ENCODE data around the gene HECTD3. TPM values are rescaled to one million over a fixed set of nuclear protein-coding genes. Genes with fewer than 3 reads are reported as not detected.

The HECTD3 gene
- total and polyA plus RNA-seq, 9 of the 15 experiments (the other 6 are each of a cell fraction or from before 2014, with no cell fraction given): 6.3 to 50.8 (median 18.9) TPM

DNA sequence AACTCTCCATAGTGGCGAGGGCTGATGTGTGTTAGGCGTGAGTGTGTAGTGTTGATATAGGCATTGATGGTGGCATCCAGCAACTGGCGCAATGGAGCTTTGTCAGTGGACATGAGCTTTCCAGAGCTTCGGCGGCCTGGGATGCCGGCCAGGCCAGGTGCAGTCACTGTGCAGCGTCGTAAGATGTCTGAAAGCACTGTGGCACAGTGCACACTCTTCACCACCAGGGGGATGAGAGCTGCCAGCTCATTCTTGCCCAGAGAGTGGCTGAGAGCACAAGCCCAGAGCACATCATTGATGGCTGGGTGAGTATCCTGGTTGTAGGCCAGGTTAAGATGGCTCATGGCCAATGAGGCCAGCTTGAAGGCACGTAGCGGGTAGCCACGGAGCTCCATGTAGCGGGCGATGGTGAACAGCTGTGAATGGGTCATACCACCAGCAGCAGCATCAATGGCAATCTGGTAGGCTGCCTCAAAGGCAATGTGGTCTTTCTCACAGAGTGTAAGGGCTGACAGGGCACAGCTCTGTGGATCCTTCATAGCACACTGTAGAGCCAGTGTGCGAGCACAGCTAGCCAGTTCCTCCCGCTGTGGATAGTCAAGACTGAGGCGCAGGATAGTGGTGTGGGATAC lies 7.6 kb upstream of the HECTD3 start:
- peaks cover 21% of the 10 kb centered on the region for H3K36me3 ChIP-seq (ENCODE audit: control insufficient read depth, insufficient read depth, low read length)
- no peaks in the 10 kb centered on the region for H3K27me3 ChIP-seq (ENCODE audit: control insufficient read depth in 2 of 2, insufficient read depth in 2 of 2, low read length in 2 of 2)
- no TSS peak for BruUV-seq (replicated peaks)
- 0 out of 2 replicates have a peak, but pooled peaks cover under 1% of the 10 kb centered on the region for H3K9me3 ChIP-seq (replicated peaks; ENCODE audit: control insufficient read depth, insufficient read depth, low read depth, low read length)
- intact Hi-C loops (cut with micrococcal nuclease): loop anchor here (1.0 to 10.0 kb wide), 5 partner anchors 69 to 556 kb away; partner anchors contain the start of gene ZSWIM5
- H3K4me3 ChIP-seq: no peak overlapping the region
- no peak overlapping the region for H3K27ac ChIP-seq (ENCODE audit: extremely low read depth, low read depth, low read length)
- no peak overlapping the region for H3K4me2 ChIP-seq (ENCODE audit: insufficient read depth, low read length)
- in situ Hi-C loops (cut with MboI): no loop called here
- 61% methylated on average over 16 of the region's 16 CpGs for WGBS (ENCODE audit: insufficient coverage, low coverage, missing lambda C conversion rate)
- H3K9me1 ChIP-seq (ENCODE audit: control insufficient read depth, insufficient read depth, low read length): peaks cover 3% of the 10 kb centered on the region
- peaks cover 22 to 23% of the 10 kb centered on the region in 2 experiments; a peak in 4 of 5 replicates for H3K4me1 ChIP-seq (replicated peaks in 1 of 2; ENCODE audit: control insufficient read depth in 2 of 2, insufficient read depth in 2 of 2, low read length in 2 of 2)
- no peak overlapping the region for H3K9ac ChIP-seq (ENCODE audit: insufficient read depth in 1 of 2, low read depth in 2 of 2, low read length in 2 of 2)
- CTCF ChIA-PET (ENCODE audit: low intra/inter-chr PET ratio): interaction anchor here (0.6 to 1.5 kb wide), 4 partner anchors 280 to 547 kb away, joined by 3 to 4 read pairs (median 3); no protein-coding TSS in a partner anchor
- ATAC-seq (peak; percentile 81), FAIRE-seq (peak; percentile 69), DNase-seq (ENCODE audit: extremely low read depth in 1 of 4, low spot score in 3 of 4) (peak; percentile 48 to 77 (median 53))
- H2AFZ ChIP-seq (ENCODE audit: low read depth, low read length): 0 out of 2 replicates have a peak overlapping the region, but pooled peaks have one; percentile 32
- peaks cover 13% of the 10 kb centered on the region; the same call in 1 of the 2 replicates for H4K20me1 ChIP-seq (replicated peaks; ENCODE audit: control insufficient read depth, insufficient read depth, low read length)
- peaks cover 17% of the 10 kb centered on the region for H3K79me2 ChIP-seq (ENCODE audit: control insufficient read depth, insufficient read depth, low read length)
- POLR2A ChIA-PET: interaction anchor here (0.6 to 8.7 kb wide), 6 partner anchors 77 to 328 kb away, joined by 3 to 113 read pairs (median 4); no protein-coding TSS in a partner anchor
- TF ChIP-seq CREM (IDR thresholded peaks at IDR 0.05; ENCODE audit: low read depth) (peak; percentile 59), ZNF140 (CRISPR knock-in tag; IDR thresholded peaks at IDR 0.05) (no peak), CBX5 (IDR thresholded peaks at IDR 0.05; ENCODE audit: borderline replicate concordance, low read depth) (no peak), MYNN (IDR thresholded peaks at IDR 0.05) (0 out of 2 replicates have a peak, but pooled peaks have one; percentile 14), MYNN (CRISPR knock-in tag; IDR thresholded peaks at IDR 0.05) (no peak), RB1 (IDR thresholded peaks at IDR 0.05; ENCODE audit: low read depth) (0 out of 2 replicates have a peak, but pooled peaks have one; percentile 19), JUND (IDR thresholded peaks at IDR 0.05; ENCODE audit: borderline replicate concordance, low read depth, low read length) (peak; percentile 46; the same call in 1 of the 2 replicates), JUND (tag; IDR thresholded peaks at IDR 0.05; ENCODE audit: borderline replicate concordance, low read depth, low read length) (0 out of 3 replicates have a peak, but pooled peaks have one; percentile 17), CTCF (IDR thresholded peaks at IDR 0.05 in 2 of 3, conservative IDR thresholded peaks at IDR 0.05 in 1 of 3; ENCODE audit: insufficient read depth in 2 of 3, low read depth in 1 of 3, low read length in 3 of 3) (peak; percentile 78 to 86 (median 85)), ZNF408 (CRISPR knock-in tag; IDR thresholded peaks at IDR 0.05; ENCODE audit: low read depth) (no peak)
- TF ChIP-seq, protein P1, sequence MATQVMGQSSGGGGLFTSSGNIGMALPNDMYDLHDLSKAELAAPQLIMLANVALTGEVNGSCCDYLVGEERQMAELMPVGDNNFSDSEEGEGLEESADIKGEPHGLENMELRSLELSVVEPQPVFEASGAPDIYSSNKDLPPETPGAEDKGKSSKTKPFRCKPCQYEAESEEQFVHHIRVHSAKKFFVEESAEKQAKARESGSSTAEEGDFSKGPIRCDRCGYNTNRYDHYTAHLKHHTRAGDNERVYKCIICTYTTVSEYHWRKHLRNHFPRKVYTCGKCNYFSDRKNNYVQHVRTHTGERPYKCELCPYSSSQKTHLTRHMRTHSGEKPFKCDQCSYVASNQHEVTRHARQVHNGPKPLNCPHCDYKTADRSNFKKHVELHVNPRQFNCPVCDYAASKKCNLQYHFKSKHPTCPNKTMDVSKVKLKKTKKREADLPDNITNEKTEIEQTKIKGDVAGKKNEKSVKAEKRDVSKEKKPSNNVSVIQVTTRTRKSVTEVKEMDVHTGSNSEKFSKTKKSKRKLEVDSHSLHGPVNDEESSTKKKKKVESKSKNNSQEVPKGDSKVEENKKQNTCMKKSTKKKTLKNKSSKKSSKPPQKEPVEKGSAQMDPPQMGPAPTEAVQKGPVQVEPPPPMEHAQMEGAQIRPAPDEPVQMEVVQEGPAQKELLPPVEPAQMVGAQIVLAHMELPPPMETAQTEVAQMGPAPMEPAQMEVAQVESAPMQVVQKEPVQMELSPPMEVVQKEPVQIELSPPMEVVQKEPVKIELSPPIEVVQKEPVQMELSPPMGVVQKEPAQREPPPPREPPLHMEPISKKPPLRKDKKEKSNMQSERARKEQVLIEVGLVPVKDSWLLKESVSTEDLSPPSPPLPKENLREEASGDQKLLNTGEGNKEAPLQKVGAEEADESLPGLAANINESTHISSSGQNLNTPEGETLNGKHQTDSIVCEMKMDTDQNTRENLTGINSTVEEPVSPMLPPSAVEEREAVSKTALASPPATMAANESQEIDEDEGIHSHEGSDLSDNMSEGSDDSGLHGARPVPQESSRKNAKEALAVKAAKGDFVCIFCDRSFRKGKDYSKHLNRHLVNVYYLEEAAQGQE (IDR thresholded peaks at IDR 0.05; ENCODE audit: borderline replicate concordance): peak; percentile 78; the same call in 1 of the 2 replicates
- TF ChIP-seq, protein P1 (CRISPR knock-in tag; IDR thresholded peaks at IDR 0.05; ENCODE audit: low read depth): no peak
